Ecto neural progenitor cell (in vitro differentiated cells): ENCODE data around the gene CD79A.

Experiments
- DNase-seq: peaks from one replicate; pipeline ENCODE4 v3.0.0-alpha.2; 2018; ENCODE audit warnings: low spot score

Gene CD79A

GRCh38 chr19:41876847-41877832, at the start of gene CD79A:
CD79A (plus strand) TSS chr19:41877279; CDS start chr19:41877305, 26 bp downstream.
- DNase-seq = no peak

- DNase-seq = no peak
Measured at GRCh38 chr19:41837981-41838708, 38.9 kb upstream of the CD79A start.

- DNase-seq = no peak
Measured at GRCh38 chr19:41839211-41839610, 37.9 kb upstream of the CD79A start.

- DNase-seq = no peak
Measured at GRCh38 chr19:41843371-41843770, 33.7 kb upstream of the CD79A start.

GRCh38 chr19:41844601-41845000, 32.5 kb upstream of the CD79A start, which contains the start of gene LYPD4:
LYPD4 (minus strand) TSS chr19:41844683; CDS start chr19:41839285, 5,398 bp downstream.
- DNase-seq = no peak

- DNase-seq = no peak
Measured at GRCh38 chr19:41845001-41845050, 32.3 kb upstream of the CD79A start, which contains the start of gene DMRTC2. DMRTC2 (plus strand) TSS chr19:41845042; CDS start chr19:41847429, 2,387 bp downstream.

GRCh38 chr19:41845051-41845590, 32.0 kb upstream of the CD79A start:
- DNase-seq = no peak

- DNase-seq = no peak
Measured at GRCh38 chr19:41847351-41848105, 29.6 kb upstream of the CD79A start.

- DNase-seq = no peak
Measured at GRCh38 chr19:41848666-41849065, 28.4 kb upstream of the CD79A start.

GRCh38 chr19:41849067-41849466, 28.0 kb upstream of the CD79A start:
- DNase-seq = no peak

- DNase-seq = no peak
Measured at GRCh38 chr19:41850381-41850780, 26.7 kb upstream of the CD79A start.

- no peak for DNase-seq
Measured at GRCh38 chr19:41851456-41851855, 25.6 kb upstream of the CD79A start.

GRCh38 chr19:41853344-41853743, 23.7 kb upstream of the CD79A start:
- no peak for DNase-seq

- no peak for DNase-seq
Measured at GRCh38 chr19:41853768-41854167, 23.3 kb upstream of the CD79A start.

GRCh38 chr19:41859213-41859617, 17.9 kb upstream of the CD79A start:
- DNase-seq = no peak

- DNase-seq = peak; percentile 97
Measured at GRCh38 chr19:41859618-41860418, 17.3 kb upstream of the CD79A start, which contains the start of gene RPS19. RPS19 (plus strand) TSS chr19:41860255; CDS start chr19:41860775, 520 bp downstream.

GRCh38 chr19:41860419-41861115, 16.5 kb upstream of the CD79A start:
- no peak for DNase-seq

GRCh38 chr19:41861116-41861768, 15.8 kb upstream of the CD79A start:
- DNase-seq = no peak

GRCh38 chr19:41861846-41862245, 15.2 kb upstream of the CD79A start:
- DNase-seq = no peak

- no peak for DNase-seq
Measured at GRCh38 chr19:41862445-41862986, 14.6 kb upstream of the CD79A start.
